SW 1271 (cell line): ENCODE results near the gene STOX1.
"Not testable (repeated sequence)": the region's sequence is repeated elsewhere in the genome, so short reads cannot be mapped to it uniquely, and the experiment has no call there.

ENCODE experiments used
- DNase-seq, 2 experiments: peaks; one replicate each; lab custom pipeline; 2025; lab: John Stamatoyannopoulos, UW

The STOX1 gene

GRCh38 chr10:68895041-68895440 is 67.7 kb downstream of the STOX1 start:
- no peak for DNase-seq

- peak in 1 of 2 experiments; percentile 55 for DNase-seq
Observed at GRCh38 chr10:68897336-68897741, 70.0 kb downstream of the STOX1 start.

GRCh38 chr10:68899186-68899745 is 71.9 kb downstream of the STOX1 start:
- DNase-seq = no peak

- DNase-seq = peak in 1 of 2 experiments; percentile 62
Observed at GRCh38 chr10:68900427-68901104, 73.2 kb downstream of the STOX1 start.

- peak; percentile 93 to 96 for DNase-seq
Observed at GRCh38 chr10:68901105-68901927, 74.0 kb downstream of the STOX1 start, which contains the start of gene DDX50. DDX50 (plus strand) TSS chr10:68901315; CDS start chr10:68901385, 70 bp downstream.

GRCh38 chr10:68902382-68902781 is 75.1 kb downstream of the STOX1 start:
- DNase-seq = no peak

- no peak for DNase-seq
Observed at GRCh38 chr10:68924593-68924992, 97.3 kb downstream of the STOX1 start.

GRCh38 chr10:68925489-68925888 is 98.2 kb downstream of the STOX1 start:
- no peak for DNase-seq

- DNase-seq = not testable (repeated sequence)
Observed at GRCh38 chr10:68929157-68929556, 101.8 kb downstream of the STOX1 start.

GRCh38 chr10:68929888-68930287 is 102.6 kb downstream of the STOX1 start:
- not testable (repeated sequence) for DNase-seq

- not testable (repeated sequence) for DNase-seq
Observed at GRCh38 chr10:68932860-68933259, 105.5 kb downstream of the STOX1 start.

- no peak for DNase-seq
Observed at GRCh38 chr10:68934994-68935393, 107.7 kb downstream of the STOX1 start.

GRCh38 chr10:68938117-68938516 is 110.8 kb downstream of the STOX1 start:
- no peak for DNase-seq

GRCh38 chr10:68938884-68939283 is 111.6 kb downstream of the STOX1 start:
- no peak for DNase-seq

- DNase-seq = not testable (repeated sequence)
Observed at GRCh38 chr10:68940917-68941316, 113.6 kb downstream of the STOX1 start.
